Measurements from ENCODE around the gene SEPTIN12. TPM values are rescaled to one million over a fixed set of nuclear protein-coding genes. Genes with fewer than 3 reads are reported as not detected.
A peak's percentile ranks its signal among the peaks of the same experiment; 100 is the strongest.

SEPTIN12 gene
- total and polyA plus RNA-seq, 4 donors: not detected

DNA sequence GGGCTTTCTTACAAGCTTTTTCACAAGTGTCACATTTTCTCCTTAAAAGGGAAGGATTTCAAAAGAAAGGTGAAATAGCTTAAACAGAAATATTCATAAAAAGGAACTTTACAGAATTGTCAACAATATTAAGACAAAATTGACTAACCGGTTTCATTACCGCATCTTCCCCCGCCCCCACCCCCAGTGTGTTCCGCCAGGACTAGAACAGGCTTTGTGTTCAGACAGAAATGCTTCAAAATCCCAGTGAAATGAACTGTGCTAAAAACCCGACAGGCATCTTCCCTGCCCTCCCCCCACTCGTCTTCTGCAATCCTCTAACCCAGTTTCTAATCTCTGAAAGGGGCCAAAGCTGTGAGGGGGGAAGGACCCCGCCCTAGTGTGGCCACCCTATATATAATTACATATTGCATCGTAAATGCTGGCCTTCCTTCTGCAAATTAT, 15.3 kb upstream of the SEPTIN12 start (continued):
- TF ChIP-seq, protein P1, sequence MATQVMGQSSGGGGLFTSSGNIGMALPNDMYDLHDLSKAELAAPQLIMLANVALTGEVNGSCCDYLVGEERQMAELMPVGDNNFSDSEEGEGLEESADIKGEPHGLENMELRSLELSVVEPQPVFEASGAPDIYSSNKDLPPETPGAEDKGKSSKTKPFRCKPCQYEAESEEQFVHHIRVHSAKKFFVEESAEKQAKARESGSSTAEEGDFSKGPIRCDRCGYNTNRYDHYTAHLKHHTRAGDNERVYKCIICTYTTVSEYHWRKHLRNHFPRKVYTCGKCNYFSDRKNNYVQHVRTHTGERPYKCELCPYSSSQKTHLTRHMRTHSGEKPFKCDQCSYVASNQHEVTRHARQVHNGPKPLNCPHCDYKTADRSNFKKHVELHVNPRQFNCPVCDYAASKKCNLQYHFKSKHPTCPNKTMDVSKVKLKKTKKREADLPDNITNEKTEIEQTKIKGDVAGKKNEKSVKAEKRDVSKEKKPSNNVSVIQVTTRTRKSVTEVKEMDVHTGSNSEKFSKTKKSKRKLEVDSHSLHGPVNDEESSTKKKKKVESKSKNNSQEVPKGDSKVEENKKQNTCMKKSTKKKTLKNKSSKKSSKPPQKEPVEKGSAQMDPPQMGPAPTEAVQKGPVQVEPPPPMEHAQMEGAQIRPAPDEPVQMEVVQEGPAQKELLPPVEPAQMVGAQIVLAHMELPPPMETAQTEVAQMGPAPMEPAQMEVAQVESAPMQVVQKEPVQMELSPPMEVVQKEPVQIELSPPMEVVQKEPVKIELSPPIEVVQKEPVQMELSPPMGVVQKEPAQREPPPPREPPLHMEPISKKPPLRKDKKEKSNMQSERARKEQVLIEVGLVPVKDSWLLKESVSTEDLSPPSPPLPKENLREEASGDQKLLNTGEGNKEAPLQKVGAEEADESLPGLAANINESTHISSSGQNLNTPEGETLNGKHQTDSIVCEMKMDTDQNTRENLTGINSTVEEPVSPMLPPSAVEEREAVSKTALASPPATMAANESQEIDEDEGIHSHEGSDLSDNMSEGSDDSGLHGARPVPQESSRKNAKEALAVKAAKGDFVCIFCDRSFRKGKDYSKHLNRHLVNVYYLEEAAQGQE (IDR thresholded peaks at IDR 0.05): no peak
- no peak for TF ChIP-seq RAD21 (IDR thresholded peaks at IDR 0.05)

DNA sequence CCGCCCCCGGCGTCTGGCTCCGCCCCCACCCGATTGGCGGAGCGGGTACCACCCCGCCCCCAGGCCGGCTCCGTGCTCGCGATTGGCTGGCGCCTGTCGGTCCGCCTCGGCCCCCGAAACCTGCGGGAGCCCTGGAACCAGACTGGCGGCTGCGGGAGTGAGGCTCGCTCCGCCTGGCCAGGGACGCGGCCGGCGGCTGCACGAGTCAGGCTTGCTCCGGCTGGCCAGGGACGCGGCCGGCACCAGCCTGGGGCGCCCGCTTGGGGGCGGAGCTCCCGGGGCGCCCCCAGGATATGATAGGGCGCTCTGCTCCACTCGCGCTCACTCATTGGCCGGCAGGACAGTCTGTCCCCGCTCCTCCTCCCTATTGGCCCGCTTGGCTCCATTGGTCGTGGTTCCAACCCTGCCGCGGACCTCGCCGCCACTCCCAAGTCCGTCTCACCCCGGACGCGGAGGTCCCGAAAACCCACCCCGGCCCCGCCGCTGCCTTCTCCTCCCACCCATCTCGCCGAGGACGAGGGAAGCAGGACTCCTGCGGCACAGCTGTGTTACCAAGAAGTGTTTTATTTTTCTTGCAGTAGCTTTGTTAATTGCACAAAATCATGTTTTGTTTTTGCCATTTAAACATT, 14.6 kb upstream of the SEPTIN12 start:
- under 1% methylated on average over 59 of the region's 59 CpGs for WGBS
- Histone ChIP-seq H3K27me3 (ENCODE audit: control insufficient read depth in 4 of 4, insufficient read depth in 4 of 4, low read length in 3 of 4) (no peaks in the 10 kb centered on the region), H3K9ac (ENCODE audit: low read depth in 1 of 2, low read length in 2 of 2) (peak overlapping the region in 1 of 2 donors; percentile 11), H3K27ac (ENCODE audit: low read depth in 1 of 2, low read length in 2 of 2) (peak overlapping the region; percentile 47 to 70), H3K36me3 (ENCODE audit: control insufficient read depth in 4 of 4, insufficient read depth in 3 of 4, low read depth in 1 of 4, low read length in 3 of 4) (peaks cover 6 to 23% (median 10%) of the 10 kb centered on the region in 4 donors), H3K9me3 (ENCODE audit: control insufficient read depth in 4 of 4, low read length in 3 of 4) (no peaks in the 10 kb centered on the region), H3K4me1 (ENCODE audit: control insufficient read depth in 4 of 4, insufficient read depth in 4 of 4, low read length in 3 of 4) (peaks cover 0 to 37% (median 11%) of the 10 kb centered on the region in 4 donors), H3K4me3 (ENCODE audit: low read depth in 1 of 3, low read length in 3 of 3) (peak overlapping the region; percentile 73 to 89 (median 87))
- DNase-seq (ENCODE audit: low spot score): peak; percentile 93
- TF ChIP-seq, protein P1 (IDR thresholded peaks at IDR 0.05): no peak
- TF ChIP-seq RAD21 (IDR thresholded peaks at IDR 0.05): no peak
- TF ChIP-seq SP1 (IDR thresholded peaks at IDR 0.05): peak; percentile 76
- no peak for TF ChIP-seq GABPA (IDR thresholded peaks at IDR 0.05 in 1 of 2, conservative IDR thresholded peaks at IDR 0.05 in 1 of 2)

DNA sequence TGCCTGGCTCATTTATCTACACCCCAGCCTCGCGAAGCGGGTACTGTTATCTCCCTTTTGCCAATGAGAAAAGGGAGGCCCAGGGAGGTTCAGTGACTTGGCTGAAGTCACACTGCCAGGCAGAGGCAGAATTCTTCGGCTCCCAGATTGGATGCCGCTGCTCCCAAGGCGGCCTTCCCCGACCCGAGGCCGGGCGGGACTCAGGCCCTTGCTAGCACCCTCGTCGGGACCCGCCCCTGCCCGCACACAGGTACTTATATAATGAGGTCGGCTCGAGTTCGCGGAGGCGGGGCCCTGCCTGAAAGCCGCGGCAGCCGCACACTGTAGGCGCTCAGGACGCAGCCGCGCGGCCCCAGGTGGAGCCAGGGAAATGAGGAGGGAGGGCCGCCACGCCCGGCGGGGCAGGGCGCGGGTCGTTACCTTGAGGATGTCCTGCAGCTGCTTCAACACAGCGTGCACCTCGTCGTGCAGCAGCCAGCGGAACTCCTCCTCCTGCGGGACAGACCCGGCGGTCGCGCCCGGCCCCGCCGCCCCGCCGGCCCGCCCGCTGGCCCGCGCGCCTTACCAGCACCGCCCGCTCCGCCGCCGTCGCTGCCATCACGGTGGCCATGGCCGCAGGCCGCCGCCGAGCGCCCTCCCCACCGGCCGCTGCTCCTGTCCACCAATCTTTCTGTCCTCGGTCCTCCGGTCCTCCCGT, 14.0 kb upstream of the SEPTIN12 start, which contains the start of gene ROGDI:
ROGDI (minus strand) TSS at position 672 of the 697 bp plus-strand sequence; CDS start at position 610, 62 bp downstream.
- WGBS: under 1% methylated on average over 70 of the region's 70 CpGs
- peak within 1 kb of the TSS; percentile 73 to 89 (median 87) for H3K4me3 ChIP-seq (ENCODE audit: low read depth in 1 of 3, low read length in 3 of 3)
- H3K9me3 ChIP-seq (ENCODE audit: control insufficient read depth in 4 of 4, low read length in 3 of 4): no peaks in the 10 kb centered on the region
- no peaks in the 10 kb centered on the region for H3K27me3 ChIP-seq (ENCODE audit: control insufficient read depth in 4 of 4, insufficient read depth in 4 of 4, low read length in 3 of 4)
- H3K9ac ChIP-seq (ENCODE audit: low read depth in 1 of 2, low read length in 2 of 2): peak within 1 kb of the TSS; percentile 30 to 72
- DNase-seq (ENCODE audit: low spot score): peak; percentile 80
- H3K4me1 ChIP-seq (ENCODE audit: control insufficient read depth in 4 of 4, insufficient read depth in 4 of 4, low read length in 3 of 4): peaks cover 0 to 37% (median 11%) of the 10 kb centered on the region in 4 donors
- peaks cover 5 to 22% (median 11%) of the 10 kb centered on the region in 4 donors for H3K36me3 ChIP-seq (ENCODE audit: control insufficient read depth in 4 of 4, insufficient read depth in 3 of 4, low read depth in 1 of 4, low read length in 3 of 4)
- peak within 1 kb of the TSS; percentile 70 for H3K27ac ChIP-seq (ENCODE audit: low read depth in 1 of 2, low read length in 2 of 2)
- TF ChIP-seq RXRA (IDR thresholded peaks at IDR 0.05) (peak; percentile 39 to 58), FOXA2 (IDR thresholded peaks at IDR 0.05) (no peak), HNF4A (conservative IDR thresholded peaks at IDR 0.05) (no peak), EGR1 (IDR thresholded peaks at IDR 0.05; ENCODE audit: low read depth in 2 of 2) (no peak), HNF4G (IDR thresholded peaks at IDR 0.05) (no peak), FOXA1 (IDR thresholded peaks at IDR 0.05) (no peak), JUND (IDR thresholded peaks at IDR 0.05) (no peak), GABPA (IDR thresholded peaks at IDR 0.05 in 1 of 2, conservative IDR thresholded peaks at IDR 0.05 in 1 of 2) (peak in 1 of 2 donors; percentile 8), RAD21 (IDR thresholded peaks at IDR 0.05) (peak in 1 of 2 donors; percentile 22), TAF1 (conservative IDR thresholded peaks at IDR 0.05) (no peak), SP1 (IDR thresholded peaks at IDR 0.05) (peak; percentile 37), NR2F2 (IDR thresholded peaks at IDR 0.05) (no peak), YY1 (IDR thresholded peaks at IDR 0.05) (peak; percentile 20)
- TF ChIP-seq, protein P2, sequence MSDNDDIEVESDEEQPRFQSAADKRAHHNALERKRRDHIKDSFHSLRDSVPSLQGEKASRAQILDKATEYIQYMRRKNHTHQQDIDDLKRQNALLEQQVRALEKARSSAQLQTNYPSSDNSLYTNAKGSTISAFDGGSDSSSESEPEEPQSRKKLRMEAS (IDR thresholded peaks at IDR 0.05): no peak
- TF ChIP-seq, protein P3, sequence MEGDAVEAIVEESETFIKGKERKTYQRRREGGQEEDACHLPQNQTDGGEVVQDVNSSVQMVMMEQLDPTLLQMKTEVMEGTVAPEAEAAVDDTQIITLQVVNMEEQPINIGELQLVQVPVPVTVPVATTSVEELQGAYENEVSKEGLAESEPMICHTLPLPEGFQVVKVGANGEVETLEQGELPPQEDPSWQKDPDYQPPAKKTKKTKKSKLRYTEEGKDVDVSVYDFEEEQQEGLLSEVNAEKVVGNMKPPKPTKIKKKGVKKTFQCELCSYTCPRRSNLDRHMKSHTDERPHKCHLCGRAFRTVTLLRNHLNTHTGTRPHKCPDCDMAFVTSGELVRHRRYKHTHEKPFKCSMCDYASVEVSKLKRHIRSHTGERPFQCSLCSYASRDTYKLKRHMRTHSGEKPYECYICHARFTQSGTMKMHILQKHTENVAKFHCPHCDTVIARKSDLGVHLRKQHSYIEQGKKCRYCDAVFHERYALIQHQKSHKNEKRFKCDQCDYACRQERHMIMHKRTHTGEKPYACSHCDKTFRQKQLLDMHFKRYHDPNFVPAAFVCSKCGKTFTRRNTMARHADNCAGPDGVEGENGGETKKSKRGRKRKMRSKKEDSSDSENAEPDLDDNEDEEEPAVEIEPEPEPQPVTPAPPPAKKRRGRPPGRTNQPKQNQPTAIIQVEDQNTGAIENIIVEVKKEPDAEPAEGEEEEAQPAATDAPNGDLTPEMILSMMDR (IDR thresholded peaks at IDR 0.05; ENCODE audit: low read depth, low read length, missing input control): no peak
- TF ChIP-seq, protein P4, sequence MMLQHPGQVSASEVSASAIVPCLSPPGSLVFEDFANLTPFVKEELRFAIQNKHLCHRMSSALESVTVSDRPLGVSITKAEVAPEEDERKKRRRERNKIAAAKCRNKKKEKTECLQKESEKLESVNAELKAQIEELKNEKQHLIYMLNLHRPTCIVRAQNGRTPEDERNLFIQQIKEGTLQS (IDR thresholded peaks at IDR 0.05): no peak
